Fibroblast of pulmonary artery (primary cell): Measurements from ENCODE around the gene DNAJC15.

Experiments used
- DNase-seq: peaks from one replicate; pipeline ENCODE4 v3.0.0-alpha.2; 2010; ENCODE audit warnings: low read depth
- H3K4me3 ChIP-seq: replicated peaks from 2 replicates; pipeline ENCODE4 v1.5.1; 2011; ENCODE audit warnings: low read depth, mild to moderate bottlenecking, control low read depth, low read length, moderate library complexity
- TF ChIP-seq, protein P1 (sequence below): IDR thresholded peaks from 2 replicates; pipeline ENCODE4 v1.5.1; 2011; ENCODE audit warnings: mild to moderate bottlenecking, control low read depth, low read length, inconsistent platforms; ENCODE audit errors: missing control alignments

The DNAJC15 gene

DNA sequence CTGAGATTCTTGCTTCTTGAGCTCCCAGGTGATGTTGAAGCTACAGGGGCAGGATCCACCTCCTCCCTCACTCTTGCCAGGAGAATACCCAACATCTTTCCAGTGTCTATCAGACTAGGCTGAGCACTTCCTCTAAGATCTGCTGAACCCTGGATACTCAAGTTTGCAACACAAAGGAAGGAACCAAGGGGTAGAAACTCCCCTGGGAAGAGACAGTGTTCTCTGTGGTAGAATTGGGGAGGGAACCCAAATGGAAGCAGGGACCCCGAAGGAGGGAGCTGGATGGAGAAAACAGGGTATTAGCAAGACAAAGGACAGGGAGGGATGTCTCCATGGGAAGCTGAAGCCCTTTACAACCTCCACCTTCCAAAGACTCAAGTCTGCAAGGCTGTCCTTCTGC, 117.6 kb downstream of the DNAJC15 start:
- TF ChIP-seq, protein P1, sequence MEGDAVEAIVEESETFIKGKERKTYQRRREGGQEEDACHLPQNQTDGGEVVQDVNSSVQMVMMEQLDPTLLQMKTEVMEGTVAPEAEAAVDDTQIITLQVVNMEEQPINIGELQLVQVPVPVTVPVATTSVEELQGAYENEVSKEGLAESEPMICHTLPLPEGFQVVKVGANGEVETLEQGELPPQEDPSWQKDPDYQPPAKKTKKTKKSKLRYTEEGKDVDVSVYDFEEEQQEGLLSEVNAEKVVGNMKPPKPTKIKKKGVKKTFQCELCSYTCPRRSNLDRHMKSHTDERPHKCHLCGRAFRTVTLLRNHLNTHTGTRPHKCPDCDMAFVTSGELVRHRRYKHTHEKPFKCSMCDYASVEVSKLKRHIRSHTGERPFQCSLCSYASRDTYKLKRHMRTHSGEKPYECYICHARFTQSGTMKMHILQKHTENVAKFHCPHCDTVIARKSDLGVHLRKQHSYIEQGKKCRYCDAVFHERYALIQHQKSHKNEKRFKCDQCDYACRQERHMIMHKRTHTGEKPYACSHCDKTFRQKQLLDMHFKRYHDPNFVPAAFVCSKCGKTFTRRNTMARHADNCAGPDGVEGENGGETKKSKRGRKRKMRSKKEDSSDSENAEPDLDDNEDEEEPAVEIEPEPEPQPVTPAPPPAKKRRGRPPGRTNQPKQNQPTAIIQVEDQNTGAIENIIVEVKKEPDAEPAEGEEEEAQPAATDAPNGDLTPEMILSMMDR: no peak
- no peak for DNase-seq
- H3K4me3 ChIP-seq: no peak overlapping the region

DNA sequence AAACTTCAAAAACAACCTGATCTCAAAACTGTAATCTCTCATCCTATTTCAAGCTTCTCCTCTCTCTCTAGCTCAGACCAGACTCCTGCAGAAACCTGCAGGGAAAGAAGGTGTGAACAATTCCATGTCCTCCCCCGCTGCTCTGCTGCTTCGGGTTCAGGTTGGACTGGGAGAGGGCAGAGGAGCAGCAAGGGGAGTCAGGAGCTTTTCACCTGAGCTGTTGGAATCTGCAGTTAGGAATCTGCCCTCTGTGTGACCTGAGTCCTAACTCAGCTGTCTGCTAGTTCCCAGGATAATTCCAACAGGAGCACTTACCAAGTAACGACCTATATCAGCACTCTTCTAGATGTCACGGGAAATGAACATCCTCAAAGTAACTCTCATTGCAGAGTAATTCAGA, 118.3 kb downstream of the DNAJC15 start:
- no peak overlapping the region for H3K4me3 ChIP-seq
- TF ChIP-seq, protein P1: no peak
- DNase-seq: no peak

DNA sequence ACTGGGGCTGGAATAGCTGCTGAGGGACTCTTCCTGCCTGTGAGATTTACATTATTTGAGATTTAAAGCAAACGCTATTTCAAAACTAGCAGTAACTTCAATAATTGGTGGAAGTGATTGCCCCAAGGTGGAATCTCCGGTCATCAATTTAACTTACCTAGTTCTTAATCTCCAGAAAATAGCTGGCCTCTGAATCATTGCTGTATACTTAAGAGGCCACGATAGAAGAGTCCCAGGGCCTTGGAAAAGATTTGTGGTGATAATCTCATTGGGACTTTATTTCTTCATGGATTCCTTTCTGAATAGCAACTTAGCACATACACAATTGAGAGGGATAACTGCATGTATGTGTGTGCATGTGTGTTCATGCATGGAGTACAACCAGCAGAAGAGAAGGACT, 120.2 kb downstream of the DNAJC15 start:
- H3K4me3 ChIP-seq: no peak overlapping the region
- TF ChIP-seq, protein P1: no peak
- DNase-seq: no peak

DNA sequence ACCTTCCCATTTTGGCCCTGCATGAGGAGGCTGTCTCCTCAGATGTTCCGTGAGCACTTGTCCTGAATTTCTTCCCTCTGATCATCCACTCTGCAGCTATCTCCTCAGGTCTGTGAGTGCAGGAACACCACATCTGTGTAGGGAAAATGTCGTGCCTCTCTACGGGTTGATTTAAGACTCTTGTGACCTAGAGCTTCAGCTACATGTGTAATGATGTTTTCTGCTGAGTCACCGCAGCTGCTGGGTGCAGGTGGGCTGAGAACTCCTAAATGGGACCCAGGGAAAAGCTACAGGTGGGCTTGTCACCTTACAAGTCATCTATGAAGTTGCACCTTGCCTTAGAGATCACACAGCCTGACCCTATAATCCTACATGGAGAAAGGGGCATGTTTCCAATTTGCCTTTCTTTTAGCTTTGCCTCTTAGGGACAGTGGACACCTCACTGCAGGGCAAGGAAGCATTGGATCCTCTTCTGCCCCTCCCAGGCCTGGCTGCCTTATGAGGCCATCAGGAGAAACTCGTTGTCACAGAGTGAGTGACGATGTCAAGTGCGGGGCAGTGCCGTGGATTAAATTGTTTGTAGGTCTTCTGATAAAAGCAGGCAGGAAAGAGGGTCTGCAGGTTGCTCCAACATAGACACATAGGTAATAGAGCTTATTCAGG, 122.3 kb downstream of the DNAJC15 start:
- TF ChIP-seq, protein P1: no peak

DNA sequence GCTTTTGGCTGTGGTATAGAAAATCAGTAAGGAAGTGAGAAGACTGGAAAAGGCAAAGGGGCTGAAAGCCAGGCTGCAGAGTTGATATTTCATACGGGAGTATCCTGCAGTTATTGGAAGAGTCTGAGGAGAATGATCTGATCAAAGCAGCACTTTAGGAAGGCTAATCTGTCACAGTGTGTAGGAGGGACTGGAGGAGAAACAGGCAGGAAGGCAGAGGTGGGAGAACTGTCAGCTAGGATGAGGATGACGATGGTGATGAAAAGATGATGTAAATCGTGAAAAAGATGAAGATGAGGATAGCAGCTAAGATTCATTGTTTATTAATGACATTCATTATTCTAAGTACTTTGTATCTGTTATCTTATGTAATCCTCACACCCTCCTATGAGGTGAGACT, 123.0 kb downstream of the DNAJC15 start:
- TF ChIP-seq, protein P1: no peak
- no peak overlapping the region for H3K4me3 ChIP-seq
- no peak for DNase-seq

More for the DNA sequence above, 122.3 kb downstream of the DNAJC15 start:
- H3K4me3 ChIP-seq: no peak overlapping the region
- DNase-seq: no peak

DNA sequence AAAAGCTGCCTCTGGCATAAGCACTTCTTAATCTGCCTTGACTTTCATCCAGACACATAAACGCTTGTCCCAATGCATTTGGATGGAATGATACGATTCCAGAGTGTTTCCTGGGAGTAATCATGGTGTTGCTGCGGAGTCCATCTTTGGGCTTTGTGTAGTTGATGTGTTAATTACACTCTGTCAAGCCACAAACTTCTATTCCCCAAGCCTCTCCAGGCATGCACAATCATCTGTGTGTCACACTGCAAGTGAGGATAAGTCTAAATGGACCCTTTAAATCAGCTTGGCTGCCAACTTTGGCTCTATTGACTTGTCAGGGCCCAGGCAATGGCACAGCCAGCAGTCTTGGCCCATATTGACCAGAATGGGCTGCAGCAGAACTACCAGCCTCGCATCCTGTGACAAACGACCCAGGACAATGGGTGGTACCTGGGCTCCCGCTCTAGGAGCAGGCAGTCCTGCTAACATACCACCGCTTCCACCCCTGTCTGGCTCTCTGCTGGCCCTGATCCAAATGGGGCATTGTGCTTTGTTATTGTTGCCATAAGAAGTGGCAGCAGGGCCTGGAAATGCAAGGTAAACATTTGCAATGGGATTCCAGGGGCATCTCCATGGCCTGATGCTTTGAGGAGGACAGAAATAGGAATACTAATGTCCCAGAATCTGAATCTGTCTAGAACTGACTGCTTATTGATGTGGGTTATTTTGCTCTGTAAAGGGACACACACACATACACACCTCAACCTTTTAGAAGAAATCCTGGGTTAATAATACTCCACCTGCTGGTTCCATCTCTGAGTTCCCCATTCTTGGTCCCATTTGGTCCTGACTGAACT, 127.2 kb downstream of the DNAJC15 start:
- DNase-seq: no peak
- TF ChIP-seq, protein P1: no peak
- H3K4me3 ChIP-seq: no peak overlapping the region
